ENCODE results near the gene DLD. TPM values are rescaled to one million over a fixed set of nuclear protein-coding genes. Genes with fewer than 3 reads are reported as not detected.
A peak's percentile ranks its signal among the peaks of the same experiment; 100 is the strongest.

Gene DLD
- 125 and 129 TPM in 2 replicates for total RNA-seq
- 84.9 and 96.0 TPM in 2 replicates for polyA plus RNA-seq

DNA sequence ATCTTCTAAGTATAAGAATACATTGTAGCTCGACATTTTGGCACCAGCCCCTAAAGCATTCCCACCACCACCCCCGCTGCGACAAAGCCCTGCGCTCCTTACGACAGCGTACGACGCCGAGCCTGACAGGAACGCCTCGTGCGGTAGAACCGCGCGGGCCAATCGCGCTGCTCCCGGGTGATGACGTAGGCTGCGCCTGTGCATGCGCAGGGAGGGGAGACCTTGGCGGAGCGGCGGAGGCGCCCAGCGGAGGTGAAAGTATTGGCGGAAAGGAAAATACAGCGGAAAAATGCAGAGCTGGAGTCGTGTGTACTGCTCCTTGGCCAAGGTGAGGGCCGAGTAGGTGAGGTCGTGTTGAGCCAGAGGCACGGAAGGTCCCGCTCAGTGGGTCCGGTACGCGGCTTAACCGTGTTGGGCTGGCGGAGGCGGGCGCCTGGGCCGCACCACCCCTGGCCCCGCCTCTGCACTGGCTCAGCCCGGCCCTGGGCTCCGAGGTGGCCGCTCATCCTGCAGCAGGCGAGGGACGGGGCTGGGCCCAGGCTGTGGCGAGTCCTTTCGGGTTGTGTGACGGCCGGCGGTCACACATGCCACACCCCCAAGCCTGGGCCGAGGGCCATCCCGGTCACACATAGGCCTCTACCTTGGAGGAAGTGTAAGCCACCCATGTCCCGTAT is at the start of gene DLD:
Gene DLD (plus strand): TSS at position 222 of the 674 bp plus-strand sequence. CDS start 68 bp downstream, at position 290.
- H3K4me2 ChIP-seq = peak within 1 kb of the TSS; percentile 95
- peak; percentile 96 for DNase-seq (ENCODE audit: low spot score)
- H3K4me1 ChIP-seq (ENCODE audit: insufficient read depth) = peaks cover 23% of the 10 kb centered on the region
- H3K27ac ChIP-seq = peak within 1 kb of the TSS; percentile 95
- TF ChIP-seq EZH2phosphoT487 (IDR thresholded peaks at IDR 0.05; ENCODE audit: low read depth, severe bottlenecking, unreplicated experiment) = no peak
- TF ChIP-seq, protein P1, sequence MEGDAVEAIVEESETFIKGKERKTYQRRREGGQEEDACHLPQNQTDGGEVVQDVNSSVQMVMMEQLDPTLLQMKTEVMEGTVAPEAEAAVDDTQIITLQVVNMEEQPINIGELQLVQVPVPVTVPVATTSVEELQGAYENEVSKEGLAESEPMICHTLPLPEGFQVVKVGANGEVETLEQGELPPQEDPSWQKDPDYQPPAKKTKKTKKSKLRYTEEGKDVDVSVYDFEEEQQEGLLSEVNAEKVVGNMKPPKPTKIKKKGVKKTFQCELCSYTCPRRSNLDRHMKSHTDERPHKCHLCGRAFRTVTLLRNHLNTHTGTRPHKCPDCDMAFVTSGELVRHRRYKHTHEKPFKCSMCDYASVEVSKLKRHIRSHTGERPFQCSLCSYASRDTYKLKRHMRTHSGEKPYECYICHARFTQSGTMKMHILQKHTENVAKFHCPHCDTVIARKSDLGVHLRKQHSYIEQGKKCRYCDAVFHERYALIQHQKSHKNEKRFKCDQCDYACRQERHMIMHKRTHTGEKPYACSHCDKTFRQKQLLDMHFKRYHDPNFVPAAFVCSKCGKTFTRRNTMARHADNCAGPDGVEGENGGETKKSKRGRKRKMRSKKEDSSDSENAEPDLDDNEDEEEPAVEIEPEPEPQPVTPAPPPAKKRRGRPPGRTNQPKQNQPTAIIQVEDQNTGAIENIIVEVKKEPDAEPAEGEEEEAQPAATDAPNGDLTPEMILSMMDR (IDR thresholded peaks at IDR 0.05; ENCODE audit: poor library complexity) = no peak
- TF ChIP-seq EZH2 (IDR thresholded peaks at IDR 0.05; ENCODE audit: borderline replicate concordance) = no peak
- H3K9me3 ChIP-seq (ENCODE audit: low read depth) = no peaks in the 10 kb centered on the region
- H3K9me2 ChIP-seq (replicated peaks; ENCODE audit: insufficient read depth) = no peaks in the 10 kb centered on the region
- no peaks in the 10 kb centered on the region for H3K27me3 ChIP-seq
- WGBS (ENCODE audit: low lambda C conversion rate, missing lambda C conversion rate) = under 1% methylated on average over 44 of the region's 55 CpGs
- H3K4me3 ChIP-seq = peak within 1 kb of the TSS; percentile 35
- peaks cover 48% of the 10 kb centered on the region for H3K79me2 ChIP-seq
- H4K20me1 ChIP-seq (ENCODE audit: insufficient read depth, poor library complexity, severe bottlenecking) = peaks cover 38% of the 10 kb centered on the region
- H2AFZ ChIP-seq = peak within 1 kb of the TSS; percentile 87
- H3K36me3 ChIP-seq (replicated peaks; ENCODE audit: insufficient read depth, low read depth) = no peaks in the 10 kb centered on the region

- Histone ChIP-seq H3K9me3 (ENCODE audit: low read depth) (no peaks in the 10 kb centered on the region), H3K27ac (no peak overlapping the region), H3K9me2 (replicated peaks; ENCODE audit: insufficient read depth) (no peaks in the 10 kb centered on the region), H3K4me2 (no peak overlapping the region), H3K4me1 (ENCODE audit: insufficient read depth) (peaks cover 8% of the 10 kb centered on the region), H3K27me3 (no peaks in the 10 kb centered on the region), H3K79me2 (no peaks in the 10 kb centered on the region), H3K36me3 (replicated peaks; ENCODE audit: insufficient read depth, low read depth) (no peaks in the 10 kb centered on the region), H4K20me1 (ENCODE audit: insufficient read depth, poor library complexity, severe bottlenecking) (no peaks in the 10 kb centered on the region), H3K4me3 (no peak overlapping the region), H2AFZ (no peak overlapping the region)
- DNase-seq (ENCODE audit: low spot score) = no peak
- WGBS (ENCODE audit: low lambda C conversion rate, missing lambda C conversion rate) = 96% methylated on average over 3 of the region's 3 CpGs
- TF ChIP-seq, protein P1 (IDR thresholded peaks at IDR 0.05; ENCODE audit: poor library complexity) = no peak
- TF ChIP-seq EZH2 (IDR thresholded peaks at IDR 0.05; ENCODE audit: borderline replicate concordance) (no peak), EZH2phosphoT487 (IDR thresholded peaks at IDR 0.05; ENCODE audit: low read depth, severe bottlenecking, unreplicated experiment) (no peak)
Observed at GRCh38 chr7:107842213-107842612, 48.8 kb upstream of the DLD start.

GRCh38 chr7:107843184-107843583 is 47.8 kb upstream of the DLD start:
- Histone ChIP-seq H3K4me1 (ENCODE audit: insufficient read depth) (no peaks in the 10 kb centered on the region), H3K79me2 (no peaks in the 10 kb centered on the region), H3K4me2 (no peak overlapping the region), H3K27ac (no peak overlapping the region), H3K27me3 (no peaks in the 10 kb centered on the region), H3K4me3 (no peak overlapping the region), H4K20me1 (ENCODE audit: insufficient read depth, poor library complexity, severe bottlenecking) (no peaks in the 10 kb centered on the region), H2AFZ (no peak overlapping the region), H3K36me3 (replicated peaks; ENCODE audit: insufficient read depth, low read depth) (no peaks in the 10 kb centered on the region), H3K9me3 (ENCODE audit: low read depth) (no peaks in the 10 kb centered on the region), H3K9me2 (replicated peaks; ENCODE audit: insufficient read depth) (no peaks in the 10 kb centered on the region)
- TF ChIP-seq EZH2 (IDR thresholded peaks at IDR 0.05; ENCODE audit: borderline replicate concordance) (no peak), EZH2phosphoT487 (IDR thresholded peaks at IDR 0.05; ENCODE audit: low read depth, severe bottlenecking, unreplicated experiment) (no peak)
- TF ChIP-seq, protein P1 (IDR thresholded peaks at IDR 0.05; ENCODE audit: poor library complexity) = no peak
- no peak for DNase-seq (ENCODE audit: low spot score)
- WGBS (ENCODE audit: low lambda C conversion rate, missing lambda C conversion rate) = 96% methylated on average over 16 of the region's 16 CpGs
